Activated B cell treated with CpG ODN at 0.5 μM for 24 hours (primary cell): ENCODE measurements around the gene MDM2. TPM values are rescaled to one million over a fixed set of nuclear protein-coding genes. Genes with fewer than 3 reads are reported as not detected.

ENCODE experiments used
- ATAC-seq: fragments of 200-7000 bp; cut with Tn5 transposase; one replicate; pipeline ENCODE4 v1.10.0; 2021; ENCODE audit warnings: low read depth, mild to moderate bottlenecking, moderate library complexity
- CTCF ChIA-PET: fragments of 350-600 bp; sonication (Branson Sonifier 250); formaldehyde crosslinking; loops from one replicate; lab custom pipeline; 2021; ENCODE audit warnings: antibody characterized with exemption; lab: Charles Lee
- POLR2A ChIA-PET: fragments of 350-600 bp; sonication (Branson Sonifier 250); formaldehyde crosslinking; loops from one replicate; lab custom pipeline; 2021; ENCODE audit warnings: antibody characterized with exemption; lab: Charles Lee
- DNase-seq: peaks from one replicate; pipeline ENCODE4 v3.0.0; 2022
- H3K27ac Mint-ChIP-seq: one replicate; pipeline ENCODE4 v1.8.0; 2020; ENCODE audit warnings: mixed read lengths
- H3K27me3 Mint-ChIP-seq: one replicate; pipeline ENCODE4 v1.8.0; 2021; ENCODE audit warnings: mixed read lengths
- H3K36me3 Mint-ChIP-seq: one replicate; pipeline ENCODE4 v1.8.0; 2021; ENCODE audit warnings: low read depth, mixed read lengths
- H3K4me1 Mint-ChIP-seq: one replicate; pipeline ENCODE4 v1.8.0; 2021; ENCODE audit warnings: mixed read lengths
- H3K4me3 Mint-ChIP-seq: one replicate; pipeline ENCODE4 v1.8.0; 2020; ENCODE audit warnings: mild to moderate bottlenecking, mixed read lengths
- H3K9me3 Mint-ChIP-seq: one replicate; pipeline ENCODE4 v1.8.0; 2020; ENCODE audit warnings: mixed read lengths
- intact Hi-C: fragments of 100-400 bp; cut with micrococcal nuclease; formaldehyde crosslinking; loops from one replicate; pipeline ENCODE4 v1.15.1; 2024
- total RNA-seq: library from RNA; stranded (reverse); gene quantifications from 2 replicates; pipeline ENCODE4 v1.2.3, GENCODE V29; 2022
- TF ChIP-seq, protein P1 (sequence below): fragments of 200-600 bp; IDR thresholded peaks from one replicate; pipeline ENCODE4 v1.8.0; 2022; ENCODE audit warnings: antibody characterized with exemption, mild to moderate bottlenecking

Gene MDM2
- total RNA-seq, 1 donor from 2014 or later: 90.8 TPM

DNA sequence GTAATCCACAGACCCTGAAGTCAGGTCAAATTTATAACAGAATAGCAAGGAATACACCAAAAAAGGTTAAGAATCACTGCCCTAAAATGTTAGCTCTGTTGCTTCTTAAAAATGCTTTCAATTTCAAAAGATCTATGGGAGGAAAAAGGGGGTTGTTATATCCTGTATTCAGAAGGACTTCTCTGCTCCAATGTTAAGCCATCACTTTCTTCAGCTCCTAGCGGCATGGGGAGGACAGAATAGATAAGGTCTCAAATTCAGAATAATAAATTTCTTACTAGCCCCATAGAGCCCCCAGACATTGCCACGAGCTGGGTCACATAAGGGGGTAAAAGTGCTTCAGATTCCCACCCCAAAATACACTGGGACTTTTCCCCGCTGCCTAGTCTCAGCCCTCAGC lies 75.2 kb downstream of the MDM2 start:
- CTCF ChIA-PET: no interaction called here

DNA sequence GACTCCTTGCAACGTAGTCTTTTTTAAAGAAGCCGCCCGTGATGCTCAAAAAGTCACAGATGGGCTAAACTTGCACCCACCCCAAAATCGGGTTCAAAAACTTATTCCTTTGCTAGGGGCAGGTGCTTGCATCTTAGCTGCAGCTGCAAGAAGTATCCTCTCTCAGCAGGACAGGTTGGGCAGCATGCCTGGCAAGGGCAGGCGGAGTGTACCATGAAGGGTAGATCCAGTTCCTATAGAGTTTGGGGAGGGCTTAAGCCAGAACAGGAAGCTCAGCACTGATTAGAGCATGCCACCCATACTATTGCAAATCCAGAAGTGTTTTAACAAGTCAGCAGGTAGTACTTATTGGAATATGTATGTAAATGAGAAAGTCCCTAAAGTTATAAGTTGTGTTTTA lies 76.3 kb downstream of the MDM2 start:
- Mint-ChIP-seq H3K4me3 (no peak overlapping the region), H3K9me3 (peaks cover 3% of the 10 kb centered on the region), H3K36me3 (no peaks in the 10 kb centered on the region), H3K4me1 (peaks cover 6% of the 10 kb centered on the region), H3K27me3 (no peaks in the 10 kb centered on the region), H3K27ac (no peak overlapping the region)
- DNase-seq (no peak), ATAC-seq (no peak)
- TF ChIP-seq, protein P1, sequence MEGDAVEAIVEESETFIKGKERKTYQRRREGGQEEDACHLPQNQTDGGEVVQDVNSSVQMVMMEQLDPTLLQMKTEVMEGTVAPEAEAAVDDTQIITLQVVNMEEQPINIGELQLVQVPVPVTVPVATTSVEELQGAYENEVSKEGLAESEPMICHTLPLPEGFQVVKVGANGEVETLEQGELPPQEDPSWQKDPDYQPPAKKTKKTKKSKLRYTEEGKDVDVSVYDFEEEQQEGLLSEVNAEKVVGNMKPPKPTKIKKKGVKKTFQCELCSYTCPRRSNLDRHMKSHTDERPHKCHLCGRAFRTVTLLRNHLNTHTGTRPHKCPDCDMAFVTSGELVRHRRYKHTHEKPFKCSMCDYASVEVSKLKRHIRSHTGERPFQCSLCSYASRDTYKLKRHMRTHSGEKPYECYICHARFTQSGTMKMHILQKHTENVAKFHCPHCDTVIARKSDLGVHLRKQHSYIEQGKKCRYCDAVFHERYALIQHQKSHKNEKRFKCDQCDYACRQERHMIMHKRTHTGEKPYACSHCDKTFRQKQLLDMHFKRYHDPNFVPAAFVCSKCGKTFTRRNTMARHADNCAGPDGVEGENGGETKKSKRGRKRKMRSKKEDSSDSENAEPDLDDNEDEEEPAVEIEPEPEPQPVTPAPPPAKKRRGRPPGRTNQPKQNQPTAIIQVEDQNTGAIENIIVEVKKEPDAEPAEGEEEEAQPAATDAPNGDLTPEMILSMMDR: no peak
- POLR2A ChIA-PET: interaction anchor here (0.5 kb wide), 1 partner anchor 193 kb away, joined by 4 read pairs; no protein-coding TSS in a partner anchor
- CTCF ChIA-PET: no interaction called here
- intact Hi-C loops: no loop called here

More for the DNA sequence above, 75.2 kb downstream of the MDM2 start:
- DNase-seq: no peak
- Mint-ChIP-seq H3K36me3 (no peaks in the 10 kb centered on the region), H3K4me1 (peaks cover 4% of the 10 kb centered on the region), H3K4me3 (no peak overlapping the region), H3K9me3 (peaks cover 7% of the 10 kb centered on the region), H3K27me3 (no peaks in the 10 kb centered on the region), H3K27ac (no peak overlapping the region)
- ATAC-seq: no peak
- POLR2A ChIA-PET: no interaction called here
- TF ChIP-seq, protein P1: no peak
- intact Hi-C loops: no loop called here

DNA sequence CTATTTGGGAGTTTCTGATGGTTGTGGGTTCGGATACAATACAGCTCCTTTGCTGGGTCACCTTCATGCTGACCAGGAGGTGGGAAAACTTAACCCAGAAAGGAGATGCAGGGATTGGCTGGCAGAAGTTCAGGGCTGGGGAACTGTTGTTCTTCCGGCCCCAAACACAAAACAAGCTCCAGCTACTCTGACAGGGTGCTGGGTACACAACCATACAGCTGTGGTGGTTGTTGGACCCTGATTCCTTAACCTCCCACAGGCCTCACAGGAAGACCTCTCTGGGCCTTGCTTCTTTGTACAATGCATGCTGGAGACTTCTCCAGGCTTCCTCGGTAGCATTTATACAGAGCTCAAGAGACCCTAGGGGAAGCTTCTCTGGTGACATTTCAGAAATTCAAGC lies 77.4 kb downstream of the MDM2 start:
- DNase-seq: no peak
- ChIA-PET CTCF (no interaction called here), POLR2A (no interaction called here)
- no peak for ATAC-seq
- no peaks in the 10 kb centered on the region for H3K36me3 Mint-ChIP-seq
- intact Hi-C loops: no loop called here
- peaks cover 3% of the 10 kb centered on the region for H3K9me3 Mint-ChIP-seq
- no peaks in the 10 kb centered on the region for H3K27me3 Mint-ChIP-seq
- no peak overlapping the region for H3K27ac Mint-ChIP-seq
- peaks cover 15% of the 10 kb centered on the region for H3K4me1 Mint-ChIP-seq
- H3K4me3 Mint-ChIP-seq: no peak overlapping the region
- TF ChIP-seq, protein P1: no peak

DNA sequence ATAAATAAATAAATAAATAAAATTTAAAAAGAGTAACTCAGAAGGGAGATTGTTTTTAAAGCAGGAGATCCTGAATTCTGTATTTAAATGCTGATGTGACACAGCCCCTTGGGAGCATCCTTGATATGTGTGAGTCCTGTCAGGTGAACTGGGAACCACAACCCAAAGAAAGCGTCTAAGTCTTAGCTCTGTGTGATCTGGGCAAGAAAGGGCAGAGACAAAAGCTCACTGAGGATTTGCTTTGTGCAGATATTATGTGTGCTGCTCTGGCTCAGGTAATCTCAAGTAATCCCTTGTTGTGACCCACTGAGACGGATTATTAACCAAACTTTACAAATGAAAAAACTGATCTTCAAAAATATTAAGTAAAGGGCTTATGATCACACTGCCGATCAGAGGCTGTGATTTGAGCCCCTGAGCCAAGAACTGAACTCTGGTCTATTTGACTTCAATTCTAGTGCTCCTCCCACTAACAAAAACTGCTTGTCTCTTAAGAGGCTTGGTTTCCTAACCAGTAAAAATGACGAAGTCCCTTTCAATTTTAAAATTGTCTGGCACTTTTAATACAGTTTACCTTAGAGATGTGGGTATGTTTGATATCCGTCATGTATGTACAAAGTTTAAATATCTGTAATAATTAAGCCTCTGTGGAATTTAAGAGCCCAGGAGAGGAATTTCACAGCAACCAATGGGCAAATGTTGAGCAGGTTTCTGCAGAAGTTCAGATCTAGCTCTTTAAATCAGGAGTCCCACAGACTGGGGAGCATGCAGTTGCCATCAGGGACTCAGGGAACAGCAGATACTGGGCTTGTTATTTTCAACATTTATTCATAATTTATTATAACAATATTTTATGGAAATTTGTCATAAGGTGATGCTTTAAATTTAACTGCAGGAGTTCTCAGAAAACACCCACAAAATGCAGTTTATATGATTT lies 78.9 kb downstream of the MDM2 start:
- ChIA-PET CTCF (no interaction called here), POLR2A (no interaction called here)
- Mint-ChIP-seq H3K36me3 (no peaks in the 10 kb centered on the region), H3K27me3 (no peaks in the 10 kb centered on the region), H3K4me1 (peaks cover 18% of the 10 kb centered on the region), H3K9me3 (peaks cover 3% of the 10 kb centered on the region), H3K27ac (no peak overlapping the region), H3K4me3 (no peak overlapping the region)
- ATAC-seq (no peak), DNase-seq (no peak)
- TF ChIP-seq, protein P1: no peak
- intact Hi-C loops: no loop called here

DNA sequence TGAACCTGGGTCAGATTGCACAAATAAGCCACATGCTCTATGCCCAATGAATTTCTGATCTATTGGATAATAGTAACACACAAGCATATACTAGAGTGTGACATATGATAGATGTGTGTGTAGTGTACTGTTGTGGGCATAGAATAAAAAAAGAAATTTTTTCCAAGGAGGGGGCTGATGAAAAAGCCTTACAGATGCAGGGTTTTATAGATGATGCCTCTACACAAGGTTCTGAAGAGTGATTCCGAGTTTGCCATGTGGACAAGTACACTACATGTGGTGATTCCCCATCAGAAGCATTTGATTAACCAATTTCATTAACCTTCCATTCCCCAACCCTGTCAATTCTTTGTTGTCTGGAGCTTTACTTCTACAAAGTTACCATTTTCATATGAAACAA lies 79.7 kb downstream of the MDM2 start:
- ChIA-PET POLR2A (interaction anchor here (0.5 kb wide), 1 partner anchor 14 kb away, joined by 3 read pairs; no protein-coding TSS in a partner anchor), CTCF (no interaction called here)
- TF ChIP-seq, protein P1: no peak
- Mint-ChIP-seq H3K36me3 (no peaks in the 10 kb centered on the region), H3K27ac (no peak overlapping the region), H3K4me1 (peaks cover 21% of the 10 kb centered on the region), H3K9me3 (no peaks in the 10 kb centered on the region), H3K27me3 (no peaks in the 10 kb centered on the region), H3K4me3 (no peak overlapping the region)
- DNase-seq: no peak
- ATAC-seq: no peak
- intact Hi-C loops: no loop called here
